GM21619 (cell line): ENCODE measurements around the gene KIF16B.
"Not testable (repeated sequence)": the region's sequence is repeated elsewhere in the genome, so short reads cannot be mapped to it uniquely, and the experiment has no call there.

Source experiments
- ATAC-seq: cut with Tn5 transposase; IDR thresholded peaks from one replicate; pipeline ENCODE4 v1.9.1; 2021; ENCODE audit not compliant: unreplicated experiment

Gene KIF16B

GRCh38 chr20:16526433-16527380 lies 46.5 kb downstream of the KIF16B start:
- no peak for ATAC-seq

- not testable (repeated sequence) for ATAC-seq
Observed at GRCh38 chr20:16522651-16523050, 50.6 kb downstream of the KIF16B start.

- ATAC-seq: no peak
Observed at GRCh38 chr20:16520154-16520553, 53.1 kb downstream of the KIF16B start.

GRCh38 chr20:16519673-16520072 lies 53.6 kb downstream of the KIF16B start:
- ATAC-seq: not testable (repeated sequence)

GRCh38 chr20:16518784-16519084 lies 54.5 kb downstream of the KIF16B start:
- no peak for ATAC-seq

- ATAC-seq: peak; percentile 54
Observed at GRCh38 chr20:16517946-16518783, 55.1 kb downstream of the KIF16B start.

- no peak for ATAC-seq
Observed at GRCh38 chr20:16516794-16517193, 56.5 kb downstream of the KIF16B start.

GRCh38 chr20:16515046-16515445 lies 58.2 kb downstream of the KIF16B start:
- no peak for ATAC-seq

GRCh38 chr20:16514140-16514539 lies 59.1 kb downstream of the KIF16B start:
- no peak for ATAC-seq

GRCh38 chr20:16505894-16506293 lies 67.4 kb downstream of the KIF16B start:
- no peak for ATAC-seq

- ATAC-seq: no peak
Observed at GRCh38 chr20:16501301-16501700, 71.9 kb downstream of the KIF16B start.

- ATAC-seq: no peak
Observed at GRCh38 chr20:16500197-16500596, 73.1 kb downstream of the KIF16B start.

- no peak for ATAC-seq
Observed at GRCh38 chr20:16498526-16499253, 74.6 kb downstream of the KIF16B start.

- no peak for ATAC-seq
Observed at GRCh38 chr20:16497896-16498295, 75.4 kb downstream of the KIF16B start.

GRCh38 chr20:16493486-16493885 lies 79.8 kb downstream of the KIF16B start:
- no peak for ATAC-seq

- peak; percentile 70 for ATAC-seq
Observed at GRCh38 chr20:16491294-16491905, 81.8 kb downstream of the KIF16B start.

GRCh38 chr20:16490696-16491095 lies 82.6 kb downstream of the KIF16B start:
- ATAC-seq: no peak

- no peak for ATAC-seq
Observed at GRCh38 chr20:16488616-16489015, 84.6 kb downstream of the KIF16B start.

- ATAC-seq: no peak
Observed at GRCh38 chr20:16488086-16488485, 85.2 kb downstream of the KIF16B start.

GRCh38 chr20:16486532-16486931 lies 86.7 kb downstream of the KIF16B start:
- ATAC-seq: no peak

GRCh38 chr20:16485401-16485800 lies 87.8 kb downstream of the KIF16B start:
- no peak for ATAC-seq
